ENCODE data around the gene PHYH. TPM values are rescaled to one million over a fixed set of nuclear protein-coding genes. Genes with fewer than 3 reads are reported as not detected.
"Not testable (repeated sequence)": the region's sequence is repeated elsewhere in the genome, so short reads cannot be mapped to it uniquely, and the experiment has no call there.

The PHYH gene
- total and polyA plus RNA-seq, 11 donors: 58.1 to 181 (median 147) TPM

DNA sequence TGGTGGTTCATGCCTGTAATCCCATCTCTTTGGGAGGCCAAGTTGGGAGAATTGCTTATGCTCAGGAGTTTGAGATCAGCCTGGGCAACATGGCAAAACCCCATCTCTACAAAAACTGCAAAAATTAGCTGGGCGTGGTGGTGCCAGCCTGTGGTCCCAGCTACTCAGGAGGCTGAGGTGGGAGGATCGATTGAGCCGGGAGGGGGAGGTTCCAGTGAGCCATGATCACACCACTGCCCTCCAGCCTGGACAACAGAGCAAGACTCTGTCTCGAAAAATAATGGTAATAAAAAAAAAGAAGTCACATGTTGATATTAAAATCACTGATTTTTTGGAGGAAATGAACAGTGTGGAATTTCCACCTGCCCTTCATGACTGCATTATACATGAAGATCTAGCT lies 15.8 kb downstream of the PHYH start:
- TF ChIP-seq POLR2A (IDR thresholded peaks at IDR 0.05): no peak
- TF ChIP-seq CTCF (IDR thresholded peaks at IDR 0.05): no peak
- no peak for DNase-seq
- intact Hi-C loops (cut with DNase I): no loop called here
- Histone ChIP-seq H3K27me3 (no peaks in the 10 kb centered on the region), H3K27ac (no peak overlapping the region), H3K9me3 (no peaks in the 10 kb centered on the region), H3K4me3 (no peak overlapping the region), H3K4me1 (no peaks in the 10 kb centered on the region), H3K36me3 (peaks cover 0 to 98% (median 80%) of the 10 kb centered on the region in 9 donors)
- ATAC-seq: no peak
- 92 to 96% (median 94%) methylated on average over 4 of the region's 4 CpGs for WGBS, 4 donors

DNA sequence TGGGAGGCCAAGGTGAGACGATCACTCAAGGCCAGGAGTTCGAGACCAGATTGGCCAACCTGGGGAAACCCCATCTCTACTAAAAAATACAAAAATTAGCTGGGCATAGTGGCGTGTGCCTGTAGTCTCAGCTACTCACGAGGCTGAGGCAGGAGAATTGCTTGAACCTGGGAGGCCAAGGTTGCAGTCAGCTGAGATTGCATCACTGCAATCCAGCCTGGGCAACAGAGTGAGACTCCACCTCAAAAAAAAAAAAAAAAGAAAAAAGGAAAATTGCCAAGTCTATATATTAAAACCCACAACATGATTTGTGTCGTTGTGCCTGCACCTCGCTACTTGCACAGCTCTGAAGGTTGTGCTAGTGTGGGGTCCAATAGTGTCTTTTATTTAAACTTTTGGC lies 17.5 kb downstream of the PHYH start:
- DNase-seq; H3K27me3 ChIP-seq; H3K4me3 ChIP-seq; H3K9me3 ChIP-seq; H3K4me1 ChIP-seq; intact Hi-C loops (cut with DNase I); H3K27ac ChIP-seq; ATAC-seq: not testable (repeated sequence)
- H3K36me3 ChIP-seq: peaks cover 2 to 96% (median 80%) of the 10 kb centered on the region in 9 donors
- 93 to 98% (median 96%) methylated on average over 6 of the region's 6 CpGs for WGBS, 4 donors

GRCh38 chr10:13276749-13277365 lies 23.0 kb downstream of the PHYH start:
- ATAC-seq (no peak), DNase-seq (no peak)
- TF ChIP-seq CTCF (IDR thresholded peaks at IDR 0.05): peak in 5 of 12 donors; percentile 9 to 31 (median 26)
- TF ChIP-seq POLR2A (IDR thresholded peaks at IDR 0.05): no peak
- H3K27me3 ChIP-seq: no peaks in the 10 kb centered on the region
- H3K4me3 ChIP-seq: no peak overlapping the region
- no peaks in the 10 kb centered on the region for H3K9me3 ChIP-seq
- intact Hi-C loops (cut with DNase I): loop anchor here in 1 of 10 donors (10.0 kb wide), 1 partner anchor 112 kb away; the partner anchor contains the start of gene MCM10
- H3K27ac ChIP-seq: no peak overlapping the region
- H3K4me1 ChIP-seq: peaks cover 0 to 11% (median 1%) of the 10 kb centered on the region in 12 donors
- 47 to 63% (median 54%) methylated on average over 4 of the region's 4 CpGs for WGBS, 4 donors
- H3K36me3 ChIP-seq: peaks cover 2 to 50% (median 41%) of the 10 kb centered on the region in 9 donors

GRCh38 chr10:13276146-13276545 lies 23.7 kb downstream of the PHYH start:
- not testable (repeated sequence) for H3K27me3 ChIP-seq, H3K27ac ChIP-seq, ATAC-seq, H3K4me3 ChIP-seq, H3K9me3 ChIP-seq, DNase-seq
- WGBS, 4 donors: 96 to 97% (median 97%) methylated on average over 11 of the region's 11 CpGs
- intact Hi-C loops (cut with DNase I): loop anchor here in 1 of 10 donors (10.0 kb wide), 1 partner anchor 111 kb away; the partner anchor contains the start of gene MCM10
- H3K4me1 ChIP-seq: peaks cover 0 to 14% (median 3%) of the 10 kb centered on the region in 12 donors
- peaks cover 2 to 43% (median 34%) of the 10 kb centered on the region in 9 donors for H3K36me3 ChIP-seq

- Histone ChIP-seq H3K4me3 (no peak overlapping the region), H3K27me3 (no peaks in the 10 kb centered on the region), H3K4me1 (peaks cover 0 to 15% (median 3%) of the 10 kb centered on the region in 12 donors), H3K36me3 (peaks cover 0 to 3% (median 0%) of the 10 kb centered on the region in 9 donors), H3K9me3 (no peaks in the 10 kb centered on the region), H3K27ac (peak overlapping the region in 4 of 12 donors; percentile 5 to 32 (median 26))
- 56 to 71% (median 65%) methylated on average over 12 of the region's 12 CpGs for WGBS, 4 donors
- ATAC-seq: peak in 3 of 4 donors; percentile 53 to 74 (median 59)
- TF ChIP-seq POLR2A (IDR thresholded peaks at IDR 0.05): no peak
- TF ChIP-seq CTCF (IDR thresholded peaks at IDR 0.05): no peak
- DNase-seq: peak; percentile 40 to 74 (median 58)
- intact Hi-C loops (cut with DNase I): loop anchor here in 1 of 10 donors (10.0 kb wide), 1 partner anchor 107 kb away; the partner anchor contains the start of gene MCM10
Observed at GRCh38 chr10:13272164-13272571, 27.7 kb downstream of the PHYH start.

Measured in heart left ventricle (tissue), 16 donors.